C4-2B (cell line): ENCODE results near the gene SLAMF8.

Experiments used
- H3K27ac ChIP-seq: fragments of 450-650 bp; 2 replicates; pipeline ENCODE4 v1.5.1; 2017
- CTCF ChIP-seq: fragments of 450-650 bp; conservative IDR thresholded peaks from 2 replicates; pipeline ENCODE4 v1.5.1; 2017; ENCODE audit warnings: mild to moderate bottlenecking
- ZFX ChIP-seq: fragments of 450-650 bp; IDR thresholded peaks from 2 replicates; pipeline ENCODE4 v1.6.1; 2017

SLAMF8 gene

GRCh38 chr1:159835862-159836525 is 9.3 kb downstream of the SLAMF8 start:
- no peak overlapping the region for H3K27ac ChIP-seq
- no peak for TF ChIP-seq ZFX
- no peak for TF ChIP-seq CTCF

GRCh38 chr1:159838715-159839114 is 12.0 kb downstream of the SLAMF8 start:
- TF ChIP-seq ZFX (no peak), CTCF (no peak)
- H3K27ac ChIP-seq, result no peak overlapping the region

- TF ChIP-seq CTCF (no peak), ZFX (no peak)
- no peak overlapping the region for H3K27ac ChIP-seq
Measured at GRCh38 chr1:159839116-159839849, 12.6 kb downstream of the SLAMF8 start.

- no peak overlapping the region for H3K27ac ChIP-seq
- no peak for TF ChIP-seq ZFX
- no peak for TF ChIP-seq CTCF
Measured at GRCh38 chr1:159841749-159842148, 15.1 kb downstream of the SLAMF8 start.

- no peak overlapping the region for H3K27ac ChIP-seq
- TF ChIP-seq CTCF, result no peak
- no peak for TF ChIP-seq ZFX
Measured at GRCh38 chr1:159843459-159843858, 16.8 kb downstream of the SLAMF8 start.

GRCh38 chr1:159845751-159846629 is 19.3 kb downstream of the SLAMF8 start:
- TF ChIP-seq ZFX (no peak), CTCF (no peak)
- no peak overlapping the region for H3K27ac ChIP-seq
